Astrocyte of the spinal cord (primary cell): ENCODE data around the gene TXNRD2.

ENCODE experiments used
- DNase-seq: peaks from one replicate; pipeline ENCODE4 v3.0.0; 2011; ENCODE audit warnings: low read depth, low spot score
- H3K4me3 ChIP-seq: 2 replicates; pipeline ENCODE4 v1.5.1; 2011; ENCODE audit warnings: low read depth, mild to moderate bottlenecking, low read length, moderate library complexity
- CTCF ChIP-seq: IDR thresholded peaks from 2 replicates; pipeline ENCODE4 v1.5.1; 2012; ENCODE audit warnings: low read depth, mild to moderate bottlenecking, low read length, inconsistent platforms
- in situ Hi-C: cut with HindIII; loops from 2 replicates; pipeline ENCODE4 v1.10.0; 2017; ENCODE audit warnings: low sequenced_read_pairs

TXNRD2 gene

GRCh38 chr22:19979712-19980493, 38.3 kb upstream of the TXNRD2 start:
- H3K4me3 ChIP-seq = no peak overlapping the region
- no peak for DNase-seq
- in situ Hi-C loops = no loop called here
- TF ChIP-seq CTCF = no peak

GRCh38 chr22:19978748-19979147, 37.1 kb upstream of the TXNRD2 start:
- in situ Hi-C loops = no loop called here
- no peak overlapping the region for H3K4me3 ChIP-seq
- DNase-seq = no peak
- TF ChIP-seq CTCF = no peak

GRCh38 chr22:19977296-19978243, 36.0 kb upstream of the TXNRD2 start:
- in situ Hi-C loops = no loop called here
- no peak overlapping the region for H3K4me3 ChIP-seq
- no peak for DNase-seq
- no peak for TF ChIP-seq CTCF

GRCh38 chr22:19976671-19977070, 35.1 kb upstream of the TXNRD2 start:
- DNase-seq = no peak
- H3K4me3 ChIP-seq = no peak overlapping the region
- in situ Hi-C loops = no loop called here
- no peak for TF ChIP-seq CTCF

- in situ Hi-C loops = no loop called here
- no peak for TF ChIP-seq CTCF
- DNase-seq = no peak
- H3K4me3 ChIP-seq = no peak overlapping the region
Observed at GRCh38 chr22:19975707-19976035, 34.1 kb upstream of the TXNRD2 start.

GRCh38 chr22:19974935-19975706, 33.5 kb upstream of the TXNRD2 start:
- no peak for DNase-seq
- H3K4me3 ChIP-seq = no peak overlapping the region
- TF ChIP-seq CTCF = no peak
- in situ Hi-C loops = no loop called here
